22Rv1 (cell line): ENCODE data around the gene UBD.

Experiments
- H3K27ac ChIP-seq: fragments of 450-650 bp; 2 replicates; pipeline ENCODE4 v1.5.1; 2017
- CTCF ChIP-seq: fragments of 450-650 bp; IDR thresholded peaks from 2 replicates; pipeline ENCODE4 v1.5.1; 2017; ENCODE audit warnings: mild to moderate bottlenecking
- ZFX ChIP-seq: fragments of 450-650 bp; IDR thresholded peaks from 2 replicates; pipeline ENCODE4 v1.6.1; 2017; ENCODE audit warnings: antibody characterized with exemption, borderline replicate concordance

The UBD gene

GRCh38 chr6:29532320-29532951 lies 27.1 kb downstream of the UBD start:
- H3K27ac ChIP-seq, result no peak overlapping the region
- TF ChIP-seq CTCF, result no peak
- no peak for TF ChIP-seq ZFX

GRCh38 chr6:29531668-29532067 lies 27.9 kb downstream of the UBD start:
- no peak for TF ChIP-seq CTCF
- no peak for TF ChIP-seq ZFX

GRCh38 chr6:29530671-29531310 lies 28.7 kb downstream of the UBD start:
- TF ChIP-seq CTCF (no peak), ZFX (no peak)
- no peak overlapping the region for H3K27ac ChIP-seq

More at GRCh38 chr6:29531668-29532067, 27.9 kb downstream of the UBD start:
- H3K27ac ChIP-seq, result no peak overlapping the region

GRCh38 chr6:29529956-29530355 lies 29.6 kb downstream of the UBD start:
- H3K27ac ChIP-seq, result no peak overlapping the region
- TF ChIP-seq CTCF (no peak), ZFX (no peak)

- no peak overlapping the region for H3K27ac ChIP-seq
- TF ChIP-seq ZFX (no peak), CTCF (no peak)
These were observed 30.5 kb downstream of the UBD start for GRCh38 chr6:29528988-29529560.

GRCh38 chr6:29528300-29528931 lies 31.1 kb downstream of the UBD start:
- TF ChIP-seq ZFX, result no peak
- TF ChIP-seq CTCF, result no peak
- H3K27ac ChIP-seq, result no peak overlapping the region

GRCh38 chr6:29527564-29527963 lies 32.0 kb downstream of the UBD start:
- TF ChIP-seq ZFX (no peak), CTCF (no peak)
- H3K27ac ChIP-seq, result no peak overlapping the region
